ENCODE results near the gene PIK3CD.
"Not testable (repeated sequence)": the region's sequence is repeated elsewhere in the genome, so short reads cannot be mapped to it uniquely, and the experiment has no call there.

The PIK3CD gene

GRCh38 chr1:9625030-9625429 lies 26.5 kb upstream of the PIK3CD start:
- not testable (repeated sequence) for H3K4me1 ChIP-seq (ENCODE audit: control insufficient read depth, insufficient read depth, low read length); H3K4me3 ChIP-seq (ENCODE audit: low read depth, low read length); H3K36me3 ChIP-seq (ENCODE audit: control insufficient read depth, insufficient read depth, low read length); H3K27ac ChIP-seq (ENCODE audit: low read depth, low read length); H3K9ac ChIP-seq (ENCODE audit: low read depth, low read length); H3K9me3 ChIP-seq (ENCODE audit: control insufficient read depth, insufficient read depth, low read length); H3K27me3 ChIP-seq (ENCODE audit: control insufficient read depth, insufficient read depth, low read length)

- H3K9me3 ChIP-seq (ENCODE audit: control insufficient read depth, insufficient read depth, low read length): no peaks in the 10 kb centered on the region
- H3K36me3 ChIP-seq (ENCODE audit: control insufficient read depth, insufficient read depth, low read length): no peaks in the 10 kb centered on the region
- H3K4me1 ChIP-seq (ENCODE audit: control insufficient read depth, insufficient read depth, low read length): no peaks in the 10 kb centered on the region
- H3K4me3 ChIP-seq (ENCODE audit: low read depth, low read length): no peak overlapping the region
- H3K9ac ChIP-seq (ENCODE audit: low read depth, low read length): no peak overlapping the region
- no peak overlapping the region for H3K27ac ChIP-seq (ENCODE audit: low read depth, low read length)
- H3K27me3 ChIP-seq (ENCODE audit: control insufficient read depth, insufficient read depth, low read length): peaks cover 8% of the 10 kb centered on the region
Observed at GRCh38 chr1:9626201-9626608, 25.3 kb upstream of the PIK3CD start.

GRCh38 chr1:9628541-9629444 lies 22.7 kb upstream of the PIK3CD start:
- Histone ChIP-seq H3K27ac (ENCODE audit: low read depth, low read length) (no peak overlapping the region), H3K27me3 (ENCODE audit: control insufficient read depth, insufficient read depth, low read length) (peaks cover 8% of the 10 kb centered on the region), H3K4me1 (ENCODE audit: control insufficient read depth, insufficient read depth, low read length) (no peaks in the 10 kb centered on the region), H3K9ac (ENCODE audit: low read depth, low read length) (no peak overlapping the region), H3K4me3 (ENCODE audit: low read depth, low read length) (no peak overlapping the region), H3K36me3 (ENCODE audit: control insufficient read depth, insufficient read depth, low read length) (no peaks in the 10 kb centered on the region), H3K9me3 (ENCODE audit: control insufficient read depth, insufficient read depth, low read length) (no peaks in the 10 kb centered on the region)

DNA sequence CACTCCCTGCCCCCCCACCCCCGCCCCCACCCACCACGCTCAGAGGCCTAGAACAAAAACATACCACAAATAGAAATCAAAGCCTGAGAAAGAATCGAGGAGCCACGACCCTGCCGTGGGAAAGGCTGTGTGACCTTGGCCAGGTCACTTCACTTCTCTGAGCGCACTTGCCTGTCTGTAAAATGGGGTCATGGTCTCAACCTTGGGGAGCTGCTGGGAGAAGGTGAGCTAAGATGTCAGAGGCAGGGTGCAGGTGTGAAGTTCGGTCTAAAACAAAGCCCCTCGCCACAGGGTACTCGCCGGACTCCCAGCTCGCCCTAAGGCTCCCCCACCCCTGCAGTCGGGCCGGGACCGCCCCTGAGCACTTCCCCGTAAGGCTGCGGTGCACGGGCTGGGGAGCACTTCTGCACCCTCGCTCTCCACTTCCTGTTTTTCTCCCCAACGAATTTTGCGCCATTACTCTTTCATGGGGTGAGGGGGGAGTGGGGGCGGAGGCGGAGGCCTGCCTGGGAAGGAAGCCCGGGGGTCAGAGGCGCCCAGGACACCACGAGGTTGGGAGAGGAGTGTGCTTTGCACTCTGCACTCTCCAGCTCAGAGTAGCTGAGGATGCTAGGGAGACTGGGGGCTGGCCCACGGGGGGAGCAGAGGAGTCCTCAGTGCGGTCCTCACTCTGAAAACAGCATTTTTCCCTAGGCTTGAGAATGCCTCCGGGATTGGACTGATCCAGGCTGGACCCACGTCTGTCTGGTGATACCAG lies 21.9 kb upstream of the PIK3CD start:
- Histone ChIP-seq H3K4me1 (ENCODE audit: control insufficient read depth, insufficient read depth, low read length) (no peaks in the 10 kb centered on the region), H3K4me3 (ENCODE audit: low read depth, low read length) (no peak overlapping the region), H3K9ac (ENCODE audit: low read depth, low read length) (no peak overlapping the region), H3K9me3 (ENCODE audit: control insufficient read depth, insufficient read depth, low read length) (no peaks in the 10 kb centered on the region), H3K27me3 (ENCODE audit: control insufficient read depth, insufficient read depth, low read length) (peaks cover 8% of the 10 kb centered on the region), H3K27ac (ENCODE audit: low read depth, low read length) (no peak overlapping the region), H3K36me3 (ENCODE audit: control insufficient read depth, insufficient read depth, low read length) (no peaks in the 10 kb centered on the region)

- Histone ChIP-seq H3K27me3 (ENCODE audit: control insufficient read depth, insufficient read depth, low read length) (peaks cover 8% of the 10 kb centered on the region), H3K36me3 (ENCODE audit: control insufficient read depth, insufficient read depth, low read length) (no peaks in the 10 kb centered on the region), H3K4me3 (ENCODE audit: low read depth, low read length) (no peak overlapping the region), H3K27ac (ENCODE audit: low read depth, low read length) (no peak overlapping the region), H3K4me1 (ENCODE audit: control insufficient read depth, insufficient read depth, low read length) (no peaks in the 10 kb centered on the region), H3K9ac (ENCODE audit: low read depth, low read length) (no peak overlapping the region), H3K9me3 (ENCODE audit: control insufficient read depth, insufficient read depth, low read length) (no peaks in the 10 kb centered on the region)
Observed at GRCh38 chr1:9630331-9631111, 21.0 kb upstream of the PIK3CD start.

GRCh38 chr1:9631613-9632012 lies 19.9 kb upstream of the PIK3CD start:
- H3K9ac ChIP-seq (ENCODE audit: low read depth, low read length): no peak overlapping the region

GRCh38 chr1:9633493-9633892 lies 18.0 kb upstream of the PIK3CD start:
- Histone ChIP-seq H3K27me3 (ENCODE audit: control insufficient read depth, insufficient read depth, low read length) (no peaks in the 10 kb centered on the region), H3K9ac (ENCODE audit: low read depth, low read length) (no peak overlapping the region), H3K4me1 (ENCODE audit: control insufficient read depth, insufficient read depth, low read length) (no peaks in the 10 kb centered on the region), H3K27ac (ENCODE audit: low read depth, low read length) (no peak overlapping the region), H3K9me3 (ENCODE audit: control insufficient read depth, insufficient read depth, low read length) (no peaks in the 10 kb centered on the region), H3K4me3 (ENCODE audit: low read depth, low read length) (no peak overlapping the region), H3K36me3 (ENCODE audit: control insufficient read depth, insufficient read depth, low read length) (no peaks in the 10 kb centered on the region)

More at GRCh38 chr1:9631613-9632012, 19.9 kb upstream of the PIK3CD start:
- Histone ChIP-seq H3K4me3 (ENCODE audit: low read depth, low read length) (no peak overlapping the region), H3K27me3 (ENCODE audit: control insufficient read depth, insufficient read depth, low read length) (peaks cover 8% of the 10 kb centered on the region), H3K9me3 (ENCODE audit: control insufficient read depth, insufficient read depth, low read length) (no peaks in the 10 kb centered on the region), H3K4me1 (ENCODE audit: control insufficient read depth, insufficient read depth, low read length) (no peaks in the 10 kb centered on the region), H3K27ac (ENCODE audit: low read depth, low read length) (no peak overlapping the region), H3K36me3 (ENCODE audit: control insufficient read depth, insufficient read depth, low read length) (no peaks in the 10 kb centered on the region)

DNA sequence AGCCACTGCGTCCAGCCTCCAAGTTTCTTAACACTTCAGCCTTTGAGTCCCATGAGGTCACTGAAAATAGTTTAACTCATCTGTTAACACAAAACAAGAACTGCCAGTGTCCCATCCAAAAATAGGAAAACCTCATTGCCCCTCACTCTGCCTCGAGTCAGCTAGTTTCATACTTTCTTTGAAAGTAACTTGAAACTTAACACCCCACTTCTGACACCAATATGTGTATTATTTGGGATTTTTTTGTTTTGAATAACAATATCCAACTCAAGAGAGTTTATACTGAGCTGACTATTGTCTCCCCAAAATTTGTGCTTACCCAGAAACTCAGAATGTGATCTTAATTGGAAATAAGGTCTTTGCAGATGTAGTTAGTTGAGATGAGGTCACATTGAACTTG lies 16.9 kb upstream of the PIK3CD start:
- H3K4me1 ChIP-seq (ENCODE audit: control insufficient read depth, insufficient read depth, low read length): no peaks in the 10 kb centered on the region
- H3K9ac ChIP-seq (ENCODE audit: low read depth, low read length): no peak overlapping the region
- H3K9me3 ChIP-seq (ENCODE audit: control insufficient read depth, insufficient read depth, low read length): no peaks in the 10 kb centered on the region
- no peak overlapping the region for H3K4me3 ChIP-seq (ENCODE audit: low read depth, low read length)
- H3K27ac ChIP-seq (ENCODE audit: low read depth, low read length): no peak overlapping the region
- no peaks in the 10 kb centered on the region for H3K27me3 ChIP-seq (ENCODE audit: control insufficient read depth, insufficient read depth, low read length)
- H3K36me3 ChIP-seq (ENCODE audit: control insufficient read depth, insufficient read depth, low read length): no peaks in the 10 kb centered on the region

GRCh38 chr1:9639227-9639626 lies 12.3 kb upstream of the PIK3CD start:
- Histone ChIP-seq H3K27me3 (ENCODE audit: control insufficient read depth, insufficient read depth, low read length) (no peaks in the 10 kb centered on the region), H3K4me3 (ENCODE audit: low read depth, low read length) (no peak overlapping the region), H3K4me1 (ENCODE audit: control insufficient read depth, insufficient read depth, low read length) (no peaks in the 10 kb centered on the region), H3K9me3 (ENCODE audit: control insufficient read depth, insufficient read depth, low read length) (no peaks in the 10 kb centered on the region), H3K36me3 (ENCODE audit: control insufficient read depth, insufficient read depth, low read length) (no peaks in the 10 kb centered on the region), H3K9ac (ENCODE audit: low read depth, low read length) (no peak overlapping the region), H3K27ac (ENCODE audit: low read depth, low read length) (no peak overlapping the region)

GRCh38 chr1:9643351-9644256 lies 7.9 kb upstream of the PIK3CD start:
- H3K4me1 ChIP-seq (ENCODE audit: control insufficient read depth, insufficient read depth, low read length): no peaks in the 10 kb centered on the region

More at GRCh38 chr1:9643351-9644256, 7.9 kb upstream of the PIK3CD start:
- H3K9me3 ChIP-seq (ENCODE audit: control insufficient read depth, insufficient read depth, low read length): no peaks in the 10 kb centered on the region
- H3K27me3 ChIP-seq (ENCODE audit: control insufficient read depth, insufficient read depth, low read length): no peaks in the 10 kb centered on the region
- H3K27ac ChIP-seq (ENCODE audit: low read depth, low read length): no peak overlapping the region
- no peaks in the 10 kb centered on the region for H3K36me3 ChIP-seq (ENCODE audit: control insufficient read depth, insufficient read depth, low read length)
- H3K4me3 ChIP-seq (ENCODE audit: low read depth, low read length): no peak overlapping the region
- no peak overlapping the region for H3K9ac ChIP-seq (ENCODE audit: low read depth, low read length)
